HG03039 (cell line): ENCODE data around the gene APOL3.
"Not testable (repeated sequence)": the region's sequence is repeated elsewhere in the genome, so short reads cannot be mapped to it uniquely, and the experiment has no call there.

Experiments used
- ATAC-seq: cut with Tn5 transposase; IDR thresholded peaks from one replicate; pipeline ENCODE4 v1.9.1; 2021; ENCODE audit warnings: mild to moderate bottlenecking, moderate library complexity; ENCODE audit not compliant: unreplicated experiment

The APOL3 gene

DNA sequence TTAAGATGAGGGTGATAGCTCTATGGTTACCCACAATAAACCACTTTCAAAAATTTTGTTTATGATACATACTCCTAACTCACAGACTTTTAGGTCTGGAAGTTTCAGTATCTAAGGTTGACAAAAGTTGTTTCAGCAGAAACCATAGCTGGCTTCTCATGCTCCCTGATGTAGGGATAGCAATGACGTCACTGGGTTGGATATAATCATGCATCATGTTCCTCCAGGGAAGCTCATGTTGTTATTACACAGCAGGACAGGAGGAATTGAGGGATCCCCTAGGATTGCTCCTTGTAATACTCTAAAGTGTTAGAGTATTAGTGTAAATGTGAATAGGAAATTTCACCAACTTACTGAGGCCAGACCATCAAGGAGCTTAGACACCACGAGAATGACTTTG lies 23.6 kb downstream of the APOL3 start:
- ATAC-seq: no peak

DNA sequence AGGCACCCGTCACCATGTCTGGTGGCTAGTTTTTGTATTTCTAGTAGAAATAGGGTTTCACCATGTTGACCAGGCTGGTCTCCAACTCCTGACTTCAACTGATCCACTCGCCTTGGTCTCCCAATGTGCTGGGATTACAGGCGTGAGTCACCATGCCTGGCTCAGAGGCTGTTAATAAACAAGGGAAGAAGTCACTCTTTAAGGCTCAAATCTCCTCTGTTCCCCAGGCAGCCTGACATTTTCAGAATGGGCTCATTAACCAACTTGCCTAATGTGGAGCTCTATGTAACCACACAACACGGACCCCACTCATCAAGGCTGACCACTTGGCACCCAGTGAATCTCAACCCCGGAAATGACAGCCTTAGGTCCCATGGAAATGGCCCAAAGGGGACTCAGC lies 24.1 kb downstream of the APOL3 start:
- ATAC-seq: no peak

DNA sequence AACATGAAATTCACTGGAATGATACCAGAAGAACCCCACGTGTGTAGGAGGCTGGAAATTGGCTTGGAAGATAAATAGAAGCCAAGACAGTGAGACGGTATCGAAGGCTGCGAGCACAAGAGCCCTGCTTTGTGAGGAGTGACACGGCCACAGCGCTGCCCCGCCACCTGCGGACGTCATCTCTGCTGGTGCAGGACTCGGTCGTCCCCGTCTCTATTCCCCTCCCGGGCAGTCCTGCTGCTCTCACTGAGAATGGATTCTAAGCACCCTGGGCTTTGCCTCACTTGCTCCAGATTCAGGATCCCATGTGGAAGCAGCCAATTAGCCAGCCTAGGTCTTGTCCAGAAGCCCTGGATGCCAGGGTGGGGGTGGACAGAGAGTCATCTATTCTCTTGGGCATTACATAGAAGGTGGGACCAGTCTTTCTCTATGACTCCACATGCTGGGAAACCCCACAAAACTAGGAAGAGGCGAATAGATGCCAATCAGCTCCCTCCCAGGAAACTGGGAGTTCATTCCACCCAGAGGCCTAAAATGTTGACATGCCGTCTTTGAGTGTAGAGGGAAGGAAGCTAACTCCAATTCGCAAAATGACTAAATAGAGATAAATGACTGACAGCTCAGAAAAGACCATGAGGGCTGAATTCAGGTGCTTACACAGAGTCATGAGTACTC lies 25.1 kb downstream of the APOL3 start:
- ATAC-seq: no peak

DNA sequence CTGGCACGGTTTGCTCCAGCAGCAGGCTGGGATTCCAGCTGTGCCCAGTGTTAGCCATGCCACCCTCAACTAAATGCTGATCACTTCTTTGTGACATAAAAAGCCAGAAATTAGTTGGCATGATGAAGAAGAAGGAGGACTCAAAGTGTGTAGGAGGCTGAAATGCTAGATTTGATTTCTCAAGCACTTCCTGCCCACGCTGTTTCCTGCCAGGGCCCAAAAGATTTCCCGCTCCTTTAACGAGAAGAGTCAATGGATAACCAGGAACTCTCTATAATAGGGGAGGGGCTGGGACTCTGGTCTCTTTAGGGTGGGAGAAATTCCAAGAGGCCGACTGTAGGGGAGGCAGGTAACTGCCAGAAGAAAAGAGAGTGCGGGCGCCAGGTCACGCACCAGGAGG lies 26.4 kb downstream of the APOL3 start:
- ATAC-seq: no peak

DNA sequence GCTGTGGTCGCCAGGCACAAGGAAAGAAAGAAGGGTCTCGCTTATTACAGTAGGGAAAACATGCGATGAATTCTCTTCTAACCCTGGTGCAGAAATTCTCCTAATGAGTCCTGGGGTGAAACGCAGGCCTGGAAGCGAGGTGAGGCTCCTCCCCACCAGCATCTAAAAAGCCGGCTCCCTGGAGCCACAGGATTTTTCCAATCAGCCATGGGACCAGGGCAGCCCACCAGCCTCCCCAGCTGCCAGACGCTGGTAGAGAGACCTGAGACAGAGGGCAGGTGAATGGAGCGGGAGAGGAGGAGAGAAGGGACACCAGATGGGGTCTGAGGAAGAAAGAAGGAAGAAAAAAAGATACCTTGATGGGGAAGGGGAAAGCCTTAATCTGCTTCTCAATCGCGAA lies 28.6 kb downstream of the APOL3 start:
- no peak for ATAC-seq

DNA sequence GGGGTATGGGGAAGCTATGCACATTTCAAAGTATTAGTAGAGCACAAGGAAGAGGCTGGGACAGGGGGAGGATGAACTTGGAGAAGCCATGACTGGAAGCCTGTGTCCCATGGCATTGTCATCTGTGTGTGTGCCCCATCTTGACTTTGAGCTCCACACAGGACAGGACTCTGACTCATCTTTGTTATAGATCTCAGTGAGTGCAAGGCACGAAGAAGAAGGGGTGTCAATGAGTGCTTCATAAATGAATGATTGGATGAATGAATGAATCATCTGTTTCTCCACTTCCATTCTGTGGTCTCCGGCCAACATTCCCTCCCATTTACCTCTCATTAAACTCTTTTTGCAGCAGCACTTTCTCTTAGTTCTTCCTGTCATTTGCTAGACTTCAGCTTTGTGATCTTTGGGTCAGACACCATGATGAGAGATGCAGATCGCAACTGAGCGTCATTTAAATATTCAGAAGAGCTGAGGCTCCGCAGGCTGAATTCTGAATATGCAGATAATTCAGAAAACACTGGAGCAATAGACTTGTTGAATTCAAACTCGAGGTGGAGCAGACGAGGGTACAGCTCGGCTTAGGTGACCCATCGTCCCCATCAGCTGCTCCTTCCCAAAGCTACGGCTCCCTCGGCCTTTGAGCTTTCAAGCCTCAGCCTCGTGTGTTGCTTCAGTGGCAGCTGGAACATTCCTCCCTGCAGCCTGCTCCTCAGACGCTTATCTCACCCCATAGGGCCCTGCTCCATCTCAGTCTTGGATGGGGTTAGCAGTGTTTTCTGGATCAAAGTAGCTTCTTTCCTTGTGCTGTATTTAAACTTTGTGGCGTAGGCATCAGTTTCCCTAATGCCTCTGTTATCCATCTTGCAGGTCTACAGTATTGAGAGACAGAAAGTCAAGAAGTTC lies 30.8 kb downstream of the APOL3 start:
- no peak for ATAC-seq

DNA sequence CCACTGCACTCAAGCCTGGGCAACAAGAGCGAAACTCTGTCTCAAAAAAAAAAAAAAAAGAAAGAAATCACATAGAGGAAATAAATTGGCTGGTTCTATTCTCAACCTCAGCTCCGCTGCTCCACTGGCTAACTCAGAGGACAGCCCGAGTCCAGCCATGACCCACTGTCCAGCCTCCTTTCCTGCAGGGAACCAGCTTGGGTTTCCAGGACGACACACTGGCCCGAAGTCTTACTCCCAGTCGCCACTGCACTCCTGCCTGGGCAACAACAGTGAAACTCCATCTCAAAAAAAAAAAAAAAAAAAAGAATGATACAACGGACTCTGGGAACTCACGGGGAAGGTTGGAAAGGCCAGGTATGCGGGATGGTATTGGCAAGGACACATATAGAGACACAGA lies 31.5 kb downstream of the APOL3 start:
- ATAC-seq: no peak

DNA sequence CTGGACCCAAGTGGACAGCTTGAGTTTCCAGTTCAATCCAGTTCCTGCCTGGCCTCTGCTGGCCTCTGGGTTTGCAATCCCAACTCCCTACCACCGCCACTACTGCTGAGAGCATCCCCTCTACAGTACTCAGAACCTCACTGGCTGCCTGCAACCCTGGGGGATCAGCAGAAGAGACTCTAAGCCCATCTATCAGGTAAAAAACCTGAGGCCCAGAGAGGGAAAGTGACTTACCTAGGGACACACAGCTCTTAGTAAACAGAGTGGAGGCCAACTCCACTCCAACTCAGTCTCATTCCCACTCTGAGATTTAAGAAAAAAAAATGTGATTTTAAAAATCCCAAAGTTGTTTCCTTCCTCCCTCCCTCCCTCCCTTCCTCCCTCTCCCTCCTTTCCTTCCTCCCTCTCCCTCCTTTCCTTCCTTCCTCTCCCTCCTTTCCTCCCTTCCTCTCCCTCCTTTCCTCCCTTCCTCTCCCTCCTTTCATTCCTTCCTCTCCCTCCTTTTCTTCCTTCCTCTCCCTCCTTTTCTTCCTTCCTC lies 34.5 kb downstream of the APOL3 start:
- ATAC-seq: no peak

DNA sequence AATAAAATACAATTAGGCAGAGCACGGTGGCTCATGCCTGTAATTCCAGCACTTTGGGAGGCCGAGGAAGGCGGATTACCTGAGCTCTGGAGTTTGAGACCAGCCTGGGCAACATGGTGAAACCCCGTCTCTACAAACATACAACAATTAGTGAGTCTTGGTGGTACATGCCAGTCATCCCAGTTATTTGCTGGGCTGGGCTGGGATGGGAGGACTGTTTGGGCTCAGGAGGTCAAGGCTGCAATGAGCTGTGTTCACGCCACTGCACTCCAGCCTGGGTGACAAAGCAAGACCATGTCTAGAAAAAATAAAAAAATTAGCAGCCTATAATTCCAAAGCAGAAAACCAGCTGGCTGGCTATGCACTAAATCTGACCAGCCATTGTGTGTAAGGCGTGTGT lies 35.1 kb downstream of the APOL3 start:
- no peak for ATAC-seq

DNA sequence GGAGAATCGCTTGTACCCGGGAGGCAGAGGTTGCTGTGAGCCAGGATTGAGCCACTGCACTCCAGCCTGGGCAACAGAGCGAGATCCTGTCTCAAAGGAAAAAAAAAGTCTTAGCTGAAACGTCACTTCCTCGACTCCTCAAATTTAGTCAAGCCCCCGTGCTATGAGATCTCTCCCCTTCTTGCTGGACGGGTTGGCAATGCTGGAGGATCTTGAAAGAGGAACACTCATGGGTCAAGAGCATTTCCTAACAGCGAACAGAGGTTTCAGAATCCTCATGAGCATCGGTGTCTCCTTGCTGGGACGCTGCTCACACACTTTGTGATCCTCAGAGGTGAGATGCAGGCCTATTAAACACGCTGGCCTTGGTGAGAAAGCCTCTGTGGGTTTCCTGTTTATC lies 35.9 kb downstream of the APOL3 start:
- no peak for ATAC-seq

DNA sequence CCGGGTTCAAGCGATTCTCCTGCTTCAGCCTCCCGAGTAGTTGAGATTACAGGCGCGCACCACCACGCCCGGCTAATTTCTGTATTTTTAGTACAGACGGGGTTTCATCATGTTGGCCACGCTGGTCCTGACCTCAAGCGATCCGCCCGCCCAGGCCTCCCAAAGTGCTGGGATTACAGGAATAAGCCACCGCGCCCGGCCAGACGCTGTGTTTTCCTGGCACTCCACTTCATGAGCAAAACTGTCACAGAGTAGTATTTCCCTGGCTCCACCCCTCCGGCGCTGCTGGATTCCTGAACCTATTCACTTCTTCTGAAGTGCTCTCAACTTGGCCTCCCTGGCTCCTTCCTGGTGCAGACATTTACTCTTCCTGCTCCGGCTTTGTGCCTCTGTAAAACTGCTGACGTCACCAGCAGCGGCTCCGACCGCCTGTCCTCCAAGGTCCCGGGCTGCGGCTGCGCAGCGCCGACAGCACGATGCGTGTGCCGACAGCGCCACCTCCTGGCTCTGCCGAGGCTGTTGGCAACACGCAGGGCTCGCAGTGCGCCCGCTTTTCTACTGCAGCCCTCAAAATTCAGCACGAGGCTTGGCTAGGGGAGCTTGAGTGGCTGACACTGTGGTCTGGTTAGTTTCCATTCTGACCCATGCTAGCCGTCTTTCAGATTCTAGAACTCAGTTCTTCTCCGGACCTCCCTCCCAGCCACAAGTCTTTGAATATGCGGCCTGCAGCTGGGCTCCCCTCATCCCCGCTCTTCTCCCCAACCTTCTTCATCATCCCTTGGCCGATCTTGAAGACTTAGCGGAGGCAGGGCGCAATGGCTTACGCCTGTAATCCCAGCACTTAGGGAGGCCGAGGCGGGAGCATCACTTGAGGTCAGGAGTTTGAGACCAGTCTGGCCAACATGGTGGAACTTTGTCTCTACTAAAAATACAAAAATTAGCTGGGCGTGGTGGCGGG lies 36.6 kb downstream of the APOL3 start:
- peak; percentile 76 for ATAC-seq

DNA sequence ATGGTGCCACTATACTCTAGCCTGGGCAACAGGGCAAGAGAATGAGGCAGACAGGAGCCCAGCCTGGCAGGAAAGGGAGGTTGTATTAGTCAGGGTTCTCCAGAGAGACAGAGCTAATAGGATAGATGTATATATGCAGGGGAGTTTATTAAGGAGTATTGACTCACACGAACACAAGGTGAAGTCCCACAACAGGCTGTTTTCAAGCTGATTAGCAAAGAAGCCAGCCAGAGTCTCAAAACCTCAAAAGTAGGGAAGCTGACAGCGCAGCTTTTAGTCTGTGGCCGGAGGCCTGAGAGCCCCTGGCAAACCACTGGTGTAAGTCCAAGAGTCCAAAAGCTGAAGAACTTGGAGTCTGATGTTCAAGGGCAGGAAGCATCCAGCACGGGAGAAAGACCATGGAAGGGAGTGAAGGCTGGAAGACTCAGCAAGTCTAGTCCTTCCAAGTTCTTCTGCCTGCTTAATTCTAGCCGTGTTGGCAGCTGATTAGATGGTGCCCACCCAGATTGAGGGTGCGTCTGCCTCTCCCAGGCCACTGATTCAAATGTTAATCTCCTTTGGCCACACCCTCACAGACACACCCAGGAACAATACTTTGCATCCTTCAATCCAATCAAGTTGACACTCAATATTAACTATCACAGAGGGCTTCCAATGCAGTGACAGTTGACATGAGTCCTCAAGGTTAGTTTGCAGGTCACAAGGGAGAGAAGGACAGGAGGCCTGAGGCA lies 39.8 kb downstream of the APOL3 start:
- ATAC-seq: not testable (repeated sequence)

DNA sequence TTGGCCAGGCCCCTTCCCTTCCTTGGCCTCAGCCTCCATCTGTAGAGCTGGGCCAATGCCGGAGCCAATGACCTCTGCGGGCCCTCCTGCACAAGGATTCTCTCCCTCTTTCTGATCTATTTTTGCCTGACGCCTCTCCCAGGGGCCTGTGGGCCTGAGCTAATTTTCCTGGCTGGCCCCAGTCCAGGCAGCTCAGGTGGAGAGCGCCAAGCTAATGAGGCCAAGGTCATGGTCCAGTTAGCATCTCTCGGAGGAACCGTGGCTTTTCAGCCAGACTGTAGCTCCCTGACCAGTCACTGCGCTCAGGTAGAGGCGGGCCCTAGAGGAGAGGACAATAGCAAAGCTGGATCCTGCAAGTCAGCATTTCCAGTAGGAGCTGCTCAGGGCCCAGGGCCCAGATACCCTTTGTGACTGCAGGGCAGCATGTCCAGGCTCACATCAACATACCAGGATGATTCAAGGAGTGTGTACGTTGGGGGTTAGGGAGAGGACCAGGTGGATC lies 43.5 kb downstream of the APOL3 start:
- no peak for ATAC-seq

DNA sequence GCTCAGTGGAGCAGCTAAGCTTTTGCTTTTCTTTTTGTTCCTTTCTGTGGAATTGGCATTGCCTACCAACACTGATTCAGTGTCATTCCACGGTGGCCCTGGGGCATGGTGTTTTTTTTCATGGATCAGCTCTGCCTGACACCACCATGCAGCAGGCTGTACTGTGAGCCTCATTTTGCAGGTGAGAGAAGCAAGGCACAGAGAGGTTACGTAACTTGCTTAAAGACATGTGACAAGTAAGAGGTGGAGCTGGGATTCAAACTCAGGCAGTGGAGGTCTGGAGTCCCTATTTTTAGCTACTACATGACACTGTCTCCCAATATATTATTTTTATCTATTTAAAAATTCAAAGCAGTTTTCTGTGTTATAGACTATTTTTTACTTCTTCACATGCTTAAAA lies 44.4 kb downstream of the APOL3 start:
- ATAC-seq: no peak

DNA sequence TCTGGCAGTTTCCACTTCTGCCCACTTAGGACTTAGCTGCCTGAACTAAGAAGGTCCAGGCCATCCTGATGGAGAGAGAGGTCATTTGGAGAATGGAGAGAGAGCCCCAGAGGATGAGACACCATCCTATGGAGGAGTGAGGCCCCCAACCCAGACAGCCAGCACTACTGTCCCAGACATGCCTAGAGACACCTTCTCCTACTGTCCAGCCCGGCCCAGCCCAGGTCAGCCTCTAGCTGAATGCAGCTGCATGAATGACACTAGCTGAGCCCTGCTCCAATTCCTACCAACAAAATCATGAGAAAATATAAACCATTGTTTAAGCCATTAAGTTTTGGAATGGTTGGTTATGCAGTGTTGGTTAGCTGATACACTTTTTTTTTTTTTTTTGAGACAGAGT lies 47.4 kb downstream of the APOL3 start:
- no peak for ATAC-seq

DNA sequence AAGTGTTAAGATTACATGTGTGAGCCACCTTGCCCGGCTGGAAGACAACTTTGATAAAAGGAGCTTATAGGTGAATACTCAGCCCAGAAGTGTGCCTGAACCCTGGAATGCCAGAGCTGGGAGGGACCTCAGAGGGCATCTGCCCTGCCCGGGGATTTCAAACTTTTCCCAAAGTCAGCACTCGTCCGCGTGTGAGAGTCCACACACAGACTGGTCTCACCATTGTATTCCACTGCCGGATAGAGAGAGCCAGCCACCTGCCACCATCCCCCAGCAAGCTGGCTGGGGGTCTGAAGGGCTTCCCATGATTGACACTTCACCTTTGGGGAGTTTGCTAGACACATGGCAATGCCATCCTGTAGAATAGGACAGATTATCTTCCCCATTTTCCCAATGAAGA lies 49.2 kb downstream of the APOL3 start:
- no peak for ATAC-seq

DNA sequence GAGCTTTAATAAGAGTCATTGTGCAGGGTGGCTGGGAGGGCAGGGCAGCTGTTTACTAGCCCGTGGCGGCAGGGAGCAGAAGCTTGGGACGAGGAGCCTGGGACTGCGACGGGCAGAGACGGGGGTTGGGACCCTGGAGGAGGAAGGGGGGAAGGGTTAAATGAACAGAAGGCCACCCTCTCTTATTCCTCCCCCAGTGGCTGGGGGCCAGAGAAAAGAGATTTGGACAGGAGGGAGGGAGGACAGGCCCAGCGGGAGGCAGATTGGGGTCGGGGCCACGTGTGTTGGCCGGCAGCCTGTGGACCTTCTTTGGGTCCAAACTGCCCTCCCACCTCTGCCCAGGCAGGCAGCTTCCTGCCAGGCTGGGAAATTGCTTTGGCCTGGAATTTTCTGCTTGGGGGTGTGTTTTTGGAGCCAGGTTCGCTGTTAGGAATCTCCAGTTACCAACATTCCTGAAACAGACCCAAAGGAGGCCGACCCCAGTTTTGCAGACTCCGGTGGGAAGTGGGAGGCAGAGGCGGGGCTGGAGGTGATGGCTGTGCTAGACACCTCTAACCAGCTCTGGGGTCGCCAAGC lies 50.2 kb downstream of the APOL3 start:
- ATAC-seq: no peak

DNA sequence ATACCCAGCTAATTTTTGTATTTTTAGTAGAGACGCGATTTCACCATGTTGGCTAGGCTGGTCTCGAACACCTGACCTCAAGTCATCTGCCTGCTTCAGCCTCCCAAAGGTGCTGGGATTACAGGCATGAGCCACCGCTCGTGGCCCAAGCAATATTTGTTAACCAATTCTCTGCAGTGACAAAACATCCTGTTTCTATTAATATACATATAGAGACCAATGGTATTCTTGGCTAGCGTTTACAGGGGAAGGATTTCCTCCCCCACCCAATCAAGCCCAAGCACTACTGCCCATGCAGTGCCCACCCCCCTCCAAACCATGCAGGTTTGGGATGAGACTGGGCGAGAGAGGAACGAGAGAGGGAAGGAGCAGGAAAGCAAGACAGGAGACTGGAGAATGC lies 53.1 kb downstream of the APOL3 start:
- no peak for ATAC-seq

DNA sequence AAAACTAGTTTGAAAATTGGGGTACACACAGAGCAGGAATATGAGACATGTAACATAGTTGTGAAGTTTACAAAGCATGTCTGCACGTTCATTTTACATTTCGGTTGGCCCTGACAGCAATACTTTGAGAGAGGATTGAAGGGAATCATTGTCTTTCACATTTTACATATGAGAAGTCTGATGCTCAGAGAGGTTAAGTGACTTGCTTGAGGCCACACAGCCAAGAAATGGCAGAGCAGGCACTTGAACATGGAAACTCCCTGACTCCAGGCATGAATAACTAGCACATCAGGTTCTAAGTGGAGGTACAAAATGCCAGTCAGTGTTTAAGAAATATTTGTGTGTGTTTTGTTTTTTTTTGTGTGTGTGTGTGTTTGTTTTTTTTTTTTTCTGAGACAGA lies 53.6 kb downstream of the APOL3 start:
- ATAC-seq: no peak

DNA sequence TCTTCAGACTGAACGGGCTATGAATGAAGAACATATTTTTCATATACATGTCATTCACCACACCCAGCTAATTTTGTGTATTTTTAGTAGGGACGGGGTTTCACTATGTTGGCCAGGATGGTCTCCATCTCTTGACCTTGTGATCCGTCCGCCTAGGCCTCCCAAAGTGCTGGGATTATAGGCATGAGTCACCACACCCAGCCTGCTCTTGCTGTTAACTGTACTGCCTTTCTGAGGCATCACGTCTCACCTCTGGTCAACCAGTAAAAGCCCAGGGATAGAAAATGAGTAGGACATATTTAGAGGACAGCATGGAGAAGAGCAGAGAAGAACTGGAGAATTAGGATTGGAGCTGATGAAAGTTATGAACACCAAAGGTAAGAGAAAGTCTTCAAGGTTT lies 55.6 kb downstream of the APOL3 start:
- ATAC-seq: no peak
